Body of pancreas (tissue), 4 donors: ENCODE data around the gene DGKG. TPM values are rescaled to one million over a fixed set of nuclear protein-coding genes. Genes with fewer than 3 reads are reported as not detected.
A peak's percentile ranks its signal among the peaks of the same experiment; 100 is the strongest.

Experiments
- ATAC-seq: fragments of 150-250 bp; one replicate; pipeline ENCODE4 v1.9.1; 2016
- DNase-seq, 4 donors: peaks; one replicate each; pipeline ENCODE4 v3.0.0-alpha.2; 2019
- H3K27ac ChIP-seq, 4 donors: fragments of 200-600 bp; sonication (generic); 1 replicate in 3 of 4; 2 replicates in 1 of 4; pipeline versions ENCODE4 v1.5.1 to v1.6.1; 2016 to 2019; ENCODE audit warnings: mild to moderate bottlenecking in 1 of 4, mixed read lengths in 1 of 4, moderate library complexity in 1 of 4
- H3K27me3 ChIP-seq, 2 donors: fragments of 200-600 bp; sonication (generic); one replicate each; pipeline ENCODE4 v1.6.0; 2016; ENCODE audit warnings: mild to moderate bottlenecking in 1 of 2
- H3K36me3 ChIP-seq, 2 donors: fragments of 200-600 bp; sonication (generic); replicated peaks in 1 of 2; 2 replicates each; pipeline ENCODE4 v1.5.1; 2016; ENCODE audit warnings: low read depth in 2 of 2; ENCODE audit not compliant: insufficient read depth in 1 of 2
- H3K4me1 ChIP-seq: fragments of 200-600 bp; sonication (generic); one replicate; pipeline ENCODE4 v1.6.0; 2016
- H3K4me3 ChIP-seq, 2 donors: fragments of 200-600 bp; sonication (generic); 1 replicate in 1 of 2; 2 replicates in 1 of 2; pipeline ENCODE4 v1.5.1; 2016 to 2019
- H3K9me3 ChIP-seq, 3 donors: fragments of 200-600 bp; sonication (generic); 1 replicate in 2 of 3; 2 replicates in 1 of 3; pipeline ENCODE4 v1.5.1; 2016
- CTCF ChIP-seq, 7 experiments: fragments of 450-650 bp in 4 of 7; fragments of 200-600 bp in 3 of 7; sonication (generic) in 3 of 7; IDR thresholded peaks; one replicate each; pipeline ENCODE4 v1.5.1; 2016 to 2019; ENCODE audit warnings: antibody characterized with exemption in 7 of 7
- POLR2A ChIP-seq, 3 donors: fragments of 450-650 bp; IDR thresholded peaks; one replicate each; pipeline ENCODE4 v1.6.1; 2016; ENCODE audit warnings: antibody characterized with exemption in 3 of 3, mild to moderate bottlenecking in 2 of 3
- WGBS, 2 donors: methylation state at CpG; one replicate each; pipeline ENCODE4 v1.1.5; 2017; 5-methylcytosine and 5-hydroxymethylcytosine counted together
- intact Hi-C: fragments of 100-400 bp; cut with DNase I; formaldehyde crosslinking; loops from one replicate; pipeline ENCODE4 v1.15.1; 2023
- total RNA-seq, 2 donors: library from RNA; depleted of rRNA; stranded (reverse); fragments of >200 nt; gene quantifications; one replicate each; pipeline ENCODE4 v1.1.0, GENCODE V29; 2016

DGKG gene
- total RNA-seq, 2 donors from 2014 or later = 0.78 to 16.2 TPM

GRCh38 chr3:186166036-186166435 lies 196.0 kb downstream of the DGKG start:
- Histone ChIP-seq H3K4me1 (no peaks in the 10 kb centered on the region), H3K9me3 (no peaks in the 10 kb centered on the region), H3K36me3 (no peaks in the 10 kb centered on the region), H3K27me3 (no peaks in the 10 kb centered on the region), H3K27ac (no peak overlapping the region), H3K4me3 (no peak overlapping the region)
- DNase-seq (no peak), ATAC-seq (no peak)
- WGBS, 2 donors = 54 to 71% methylated on average over 3 of the region's 3 CpGs
- intact Hi-C loops = no loop called here
- TF ChIP-seq POLR2A (IDR thresholded peaks at IDR 0.05) = no peak
- TF ChIP-seq CTCF (IDR thresholded peaks at IDR 0.05) = no peak

- H3K4me1 ChIP-seq = no peaks in the 10 kb centered on the region
- 64% methylated on average over 1 of the region's 1 CpG; no CpG with 5 or more reads in 1 of the 2 donors for whole genome bisulfite sequencing, 2 donors
- TF ChIP-seq POLR2A (IDR thresholded peaks at IDR 0.05) = no peak
- no peak for TF ChIP-seq CTCF (IDR thresholded peaks at IDR 0.05)
- no peak overlapping the region for H3K27ac ChIP-seq
- H3K36me3 ChIP-seq = no peaks in the 10 kb centered on the region
- H3K4me3 ChIP-seq = no peak overlapping the region
- ATAC-seq (no peak), DNase-seq (no peak)
- H3K27me3 ChIP-seq = no peaks in the 10 kb centered on the region
- intact Hi-C loops = no loop called here
- no peaks in the 10 kb centered on the region for H3K9me3 ChIP-seq
Measured at GRCh38 chr3:186165331-186165730, 196.7 kb downstream of the DGKG start.

GRCh38 chr3:186164696-186165095 lies 197.3 kb downstream of the DGKG start:
- no peaks in the 10 kb centered on the region for H3K4me1 ChIP-seq
- ATAC-seq = no peak
- no peak overlapping the region for H3K4me3 ChIP-seq
- no peaks in the 10 kb centered on the region for H3K36me3 ChIP-seq
- intact Hi-C loops = no loop called here
- H3K27me3 ChIP-seq = no peaks in the 10 kb centered on the region
- H3K9me3 ChIP-seq = no peaks in the 10 kb centered on the region
- no peak overlapping the region for H3K27ac ChIP-seq
- DNase-seq = no peak
- 88 to 91% methylated on average over 7 of the region's 7 CpGs for WGBS, 2 donors
- TF ChIP-seq CTCF (IDR thresholded peaks at IDR 0.05) = no peak
- TF ChIP-seq POLR2A (IDR thresholded peaks at IDR 0.05) = no peak

- Histone ChIP-seq H3K27ac (no peak overlapping the region), H3K27me3 (no peaks in the 10 kb centered on the region), H3K9me3 (no peaks in the 10 kb centered on the region), H3K4me3 (no peak overlapping the region), H3K36me3 (no peaks in the 10 kb centered on the region), H3K4me1 (no peaks in the 10 kb centered on the region)
- peak; percentile 12 for ATAC-seq
- WGBS, 2 donors = 91% methylated on average over 6 of the region's 6 CpGs
- intact Hi-C loops = no loop called here
- no peak for TF ChIP-seq POLR2A (IDR thresholded peaks at IDR 0.05)
- DNase-seq = peak in 1 of 4 donors; percentile 44
Measured at GRCh38 chr3:186162221-186162620, 199.8 kb downstream of the DGKG start.

GRCh38 chr3:186160691-186161243 lies 201.3 kb downstream of the DGKG start:
- Histone ChIP-seq H3K27ac (no peak overlapping the region), H3K4me3 (no peak overlapping the region), H3K27me3 (no peaks in the 10 kb centered on the region), H3K4me1 (no peaks in the 10 kb centered on the region), H3K36me3 (no peaks in the 10 kb centered on the region), H3K9me3 (no peaks in the 10 kb centered on the region)
- 64% methylated on average over 12 of the region's 12 CpGs for WGBS, 2 donors
- DNase-seq (no peak), ATAC-seq (peak; percentile 59)
- intact Hi-C loops = no loop called here
- TF ChIP-seq CTCF (IDR thresholded peaks at IDR 0.05) = no peak
- no peak for TF ChIP-seq POLR2A (IDR thresholded peaks at IDR 0.05)
